HEK293 (cell line): ENCODE data around the gene PPFIA3.
A peak's percentile ranks its signal among the peaks of the same experiment; 100 is the strongest.

Source experiments
- CTCF ChIA-PET: fragments of 350-600 bp; formaldehyde crosslinking; extraction: SDS; loops from one replicate; lab custom pipeline; 2021; ENCODE audit warnings: antibody characterized with exemption; lab: Yijun Ruan, JAX
- POLR2A ChIA-PET: fragments of 300-600 bp; formaldehyde crosslinking; extraction: SDS; loops from one replicate; lab custom pipeline; 2020; ENCODE audit warnings: antibody characterized with exemption, inconsistent platforms; lab: Yijun Ruan, JAX
- H3K27ac ChIP-seq: fragments of 200-500 bp; sonication (Bioruptor generic); 2 replicates; pipeline ENCODE4 v1.5.1; 2014; ENCODE audit warnings: low read depth, low read length, control low read depth, inconsistent platforms; ENCODE audit errors: extremely low read depth
- H3K36me3 ChIP-seq, 2 experiments: fragments of 200-500 bp in 1 of 2; sonication (Bioruptor generic) in 1 of 2; 1 replicate in 1 of 2; 2 replicates in 1 of 2; pipeline ENCODE4 v1.5.1; 2014 to 2017; ENCODE audit warnings: inconsistent platforms in 2 of 2, low read length in 2 of 2; ENCODE audit not compliant: control insufficient read depth in 2 of 2, insufficient read depth in 1 of 2
- H3K4me1 ChIP-seq: fragments of 200-500 bp; sonication (Bioruptor generic); 2 replicates; pipeline ENCODE4 v1.5.1; 2014; ENCODE audit warnings: mild to moderate bottlenecking, low read length, inconsistent platforms; ENCODE audit not compliant: control insufficient read depth, insufficient read depth
- H3K4me3 ChIP-seq: 2 replicates; pipeline ENCODE4 v1.5.1; 2011; ENCODE audit warnings: low read depth, mild to moderate bottlenecking, control low read depth, low read length, moderate library complexity
- H3K9me3 ChIP-seq: fragments of 200-500 bp; sonication (Bioruptor generic); 2 replicates; pipeline ENCODE4 v1.5.1; 2014; ENCODE audit warnings: low read depth, low read length, inconsistent platforms; ENCODE audit not compliant: control insufficient read depth, insufficient read depth
- BCL6B ChIP-seq: fragments of 450-650 bp; formaldehyde crosslinking; IDR thresholded peaks from 2 replicates; pipeline ENCODE4 v1.5.1; 2017; ENCODE audit warnings: missing biosample characterization, missing genetic modification characterization
- GLI2 ChIP-seq: fragments of 450-650 bp; formaldehyde crosslinking; IDR thresholded peaks from 2 replicates; pipeline ENCODE4; 2017; ENCODE audit warnings: missing biosample characterization, missing genetic modification characterization, low read depth, borderline replicate concordance
- GLI4 ChIP-seq: fragments of 450-650 bp; formaldehyde crosslinking; IDR thresholded peaks from 2 replicates; pipeline ENCODE4 v1.5.1; 2016; ENCODE audit warnings: missing biosample characterization, missing genetic modification characterization
- GLIS1 ChIP-seq: fragments of 450-650 bp; formaldehyde crosslinking; IDR thresholded peaks from 2 replicates; pipeline ENCODE4 v1.5.1; 2016; ENCODE audit warnings: missing biosample characterization, missing genetic modification characterization
- KLF1 ChIP-seq: fragments of 450-650 bp; formaldehyde crosslinking; IDR thresholded peaks from 2 replicates; pipeline ENCODE4 v1.5.1; 2016; ENCODE audit warnings: missing biosample characterization, missing genetic modification characterization
- KLF16 ChIP-seq: fragments of 450-650 bp; formaldehyde crosslinking; IDR thresholded peaks from 2 replicates; pipeline ENCODE4 v1.5.1; 2017; ENCODE audit warnings: missing biosample characterization, missing genetic modification characterization
- MYNN ChIP-seq: fragments of 450-650 bp; formaldehyde crosslinking; IDR thresholded peaks from 2 replicates; pipeline ENCODE4 v1.5.1; 2016; ENCODE audit warnings: missing biosample characterization, missing genetic modification characterization, borderline replicate concordance
- REPIN1 ChIP-seq: fragments of 450-650 bp; formaldehyde crosslinking; IDR thresholded peaks from 2 replicates; pipeline ENCODE4 v1.5.1; 2017; ENCODE audit warnings: missing biosample characterization, missing genetic modification characterization, low read depth
- TRIM28 ChIP-seq: IDR thresholded peaks from 2 replicates; pipeline ENCODE4 v1.6.1; 2011; ENCODE audit warnings: low read length, control low read depth, borderline replicate concordance
- ZFHX2 ChIP-seq: fragments of 450-650 bp; formaldehyde crosslinking; conservative IDR thresholded peaks from 2 replicates; pipeline ENCODE4 v1.5.1; 2016; ENCODE audit warnings: missing biosample characterization, missing genetic modification characterization
- ZFP37 ChIP-seq: fragments of 450-650 bp; formaldehyde crosslinking; IDR thresholded peaks from 2 replicates; pipeline ENCODE4 v1.5.1; 2016; ENCODE audit warnings: missing biosample characterization, missing genetic modification characterization
- ZNF155 ChIP-seq: fragments of 450-650 bp; formaldehyde crosslinking; IDR thresholded peaks from 2 replicates; pipeline ENCODE4 v1.5.1; 2016; ENCODE audit warnings: missing biosample characterization, missing genetic modification characterization
- ZNF169 ChIP-seq: fragments of 450-650 bp; formaldehyde crosslinking; IDR thresholded peaks from 2 replicates; pipeline ENCODE4 v1.5.1; 2016; ENCODE audit warnings: missing biosample characterization, missing genetic modification characterization
- ZNF18 ChIP-seq: fragments of 450-650 bp; formaldehyde crosslinking; IDR thresholded peaks from 2 replicates; pipeline ENCODE4 v1.5.1; 2016; ENCODE audit warnings: missing biosample characterization, missing genetic modification characterization
- ZNF24 ChIP-seq: fragments of 450-650 bp; formaldehyde crosslinking; IDR thresholded peaks from 2 replicates; pipeline ENCODE4 v1.5.1; 2016; ENCODE audit warnings: missing biosample characterization, missing genetic modification characterization
- ZNF248 ChIP-seq: fragments of 450-650 bp; formaldehyde crosslinking; IDR thresholded peaks from 2 replicates; pipeline ENCODE4 v1.5.1; 2017; ENCODE audit warnings: missing biosample characterization, missing genetic modification characterization
- ZNF311 ChIP-seq: fragments of 450-650 bp; formaldehyde crosslinking; IDR thresholded peaks from 2 replicates; pipeline ENCODE4 v1.5.1; 2017; ENCODE audit warnings: missing biosample characterization, missing genetic modification characterization, borderline replicate concordance
- ZNF362 ChIP-seq: fragments of 450-650 bp; formaldehyde crosslinking; IDR thresholded peaks from 2 replicates; pipeline ENCODE4 v1.5.1; 2016; ENCODE audit warnings: missing biosample characterization, missing genetic modification characterization
- ZNF398 ChIP-seq: fragments of 450-650 bp; formaldehyde crosslinking; IDR thresholded peaks from 2 replicates; pipeline ENCODE4 v1.5.1; 2017; ENCODE audit warnings: missing biosample characterization, missing genetic modification characterization
- ZNF473 ChIP-seq: fragments of 450-650 bp; formaldehyde crosslinking; IDR thresholded peaks from 2 replicates; pipeline ENCODE4 v1.5.1; 2017; ENCODE audit warnings: missing biosample characterization, missing genetic modification characterization
- ZNF529 ChIP-seq: fragments of 450-650 bp; formaldehyde crosslinking; IDR thresholded peaks from 2 replicates; pipeline ENCODE4 v1.5.1; 2017; ENCODE audit warnings: missing genetic modification characterization, missing biosample characterization; ENCODE audit not compliant: insufficient replicate concordance
- ZNF654 ChIP-seq: fragments of 450-650 bp; formaldehyde crosslinking; IDR thresholded peaks from 2 replicates; pipeline ENCODE4 v1.5.1; 2016; ENCODE audit warnings: low read depth, missing biosample characterization, missing genetic modification characterization
- ZNF660 ChIP-seq: fragments of 450-650 bp; IDR thresholded peaks from 2 replicates; pipeline ENCODE4 v1.5.1; 2018; ENCODE audit warnings: missing biosample characterization, mild to moderate bottlenecking, missing genetic modification characterization
- ZNF664 ChIP-seq: fragments of 450-650 bp; formaldehyde crosslinking; IDR thresholded peaks from 2 replicates; pipeline ENCODE4 v1.5.1; 2016; ENCODE audit warnings: missing biosample characterization, missing genetic modification characterization
- ZNF707 ChIP-seq: fragments of 450-650 bp; formaldehyde crosslinking; IDR thresholded peaks from 2 replicates; pipeline ENCODE4 v1.5.1; 2016; ENCODE audit warnings: missing biosample characterization, missing genetic modification characterization
- ZNF777 ChIP-seq: fragments of 450-650 bp; formaldehyde crosslinking; IDR thresholded peaks from 2 replicates; pipeline ENCODE4 v1.5.1; 2017; ENCODE audit warnings: missing biosample characterization, missing genetic modification characterization, borderline replicate concordance
- ZNF843 ChIP-seq: fragments of 450-650 bp; formaldehyde crosslinking; IDR thresholded peaks from 2 replicates; pipeline ENCODE4 v1.5.1; 2016; ENCODE audit warnings: missing biosample characterization, missing genetic modification characterization
- ZSCAN23 ChIP-seq: fragments of 450-650 bp; formaldehyde crosslinking; IDR thresholded peaks from 2 replicates; pipeline ENCODE4 v1.5.1; 2016; ENCODE audit warnings: missing biosample characterization, missing genetic modification characterization

PPFIA3 gene

GRCh38 chr19:49155005-49155819 lies 35.9 kb downstream of the PPFIA3 start, which contains the start of gene HRC:
Gene HRC (minus strand): TSS chr19:49155396. CDS start chr19:49155237, 159 bp downstream.
- ChIA-PET POLR2A (interaction anchor here (0.6 kb wide), 1 partner anchor 28 kb away, joined by 3 read pairs; no protein-coding TSS in a partner anchor), CTCF (interaction anchor here (0.7 to 1.3 kb wide), 3 partner anchors 9 to 70 kb away, joined by 3 to 6 read pairs (median 4); no protein-coding TSS in a partner anchor)
- TF ChIP-seq ZNF529 (tag by site-specific recombination) (no peak), GLI4 (tag by site-specific recombination) (no peak), REPIN1 (tag by site-specific recombination) (no peak), ZNF311 (tag by site-specific recombination) (no peak), ZNF664 (tag by site-specific recombination) (no peak), ZNF777 (no peak), ZSCAN23 (tag by site-specific recombination) (no peak), TRIM28 (no peak)
- H3K27ac ChIP-seq = no peak within 1 kb of the TSS
- no peaks in the 10 kb centered on the region for H3K9me3 ChIP-seq
- H3K4me1 ChIP-seq = peaks cover 7% of the 10 kb centered on the region
- no peak within 1 kb of the TSS for H3K4me3 ChIP-seq
- H3K36me3 ChIP-seq = no peaks in the 10 kb centered on the region

- CTCF ChIA-PET = interaction anchor here (0.7 to 1.3 kb wide), 3 partner anchors 10 to 69 kb away, joined by 3 to 6 read pairs (median 4); no protein-coding TSS in a partner anchor
- Histone ChIP-seq H3K4me1 (peaks cover 7% of the 10 kb centered on the region), H3K9me3 (no peaks in the 10 kb centered on the region), H3K4me3 (no peak overlapping the region), H3K36me3 (no peaks in the 10 kb centered on the region), H3K27ac (no peak overlapping the region)
- POLR2A ChIA-PET = interaction anchor here (0.6 kb wide), 1 partner anchor 28 kb away, joined by 3 read pairs; no protein-coding TSS in a partner anchor
- no peak for TF ChIP-seq ZNF654 (tag by site-specific recombination)
- no peak for TF ChIP-seq ZNF169
- TF ChIP-seq ZNF398 = peak; percentile 85
- no peak for TF ChIP-seq MYNN (tag by site-specific recombination)
- TF ChIP-seq ZNF248 = no peak
- no peak for TF ChIP-seq ZNF362 (tag by site-specific recombination)
- no peak for TF ChIP-seq ZNF473
- TF ChIP-seq REPIN1 (tag by site-specific recombination) = no peak
- TF ChIP-seq ZNF707 (tag by site-specific recombination) = no peak
- TF ChIP-seq ZNF660 (tag by site-specific recombination) = no peak
- TF ChIP-seq ZNF529 (tag by site-specific recombination) = no peak
- no peak for TF ChIP-seq ZNF155 (tag by site-specific recombination)
- no peak for TF ChIP-seq GLI2 (tag by site-specific recombination)
- TF ChIP-seq KLF1 (tag by site-specific recombination) = 0 out of 2 replicates have a peak, but pooled peaks have one; percentile 8
- TF ChIP-seq ZFP37 (tag by site-specific recombination) = no peak
- TF ChIP-seq ZFHX2 (tag by site-specific recombination) = no peak
- TF ChIP-seq ZNF311 (tag by site-specific recombination) = no peak
- no peak for TF ChIP-seq ZNF843 (tag by site-specific recombination)
- no peak for TF ChIP-seq ZNF24 (tag by site-specific recombination)
- TF ChIP-seq GLIS1 (tag by site-specific recombination) = no peak; the same call in none of the 2 replicates
- no peak for TF ChIP-seq KLF16 (tag by site-specific recombination)
- no peak for TF ChIP-seq BCL6B
- TF ChIP-seq ZNF777 = no peak
- no peak for TF ChIP-seq TRIM28
- TF ChIP-seq ZNF18 = no peak
Observed at GRCh38 chr19:49155820-49156346, 36.5 kb downstream of the PPFIA3 start.
